ENCODE data around the gene BBS9. TPM values are rescaled to one million over a fixed set of nuclear protein-coding genes. Genes with fewer than 3 reads are reported as not detected.
"Not testable (repeated sequence)": the region's sequence is repeated elsewhere in the genome, so short reads cannot be mapped to it uniquely, and the experiment has no call there.

BBS9 gene
- polyA plus RNA-seq, 3 donors from 2014 or later: 5.9 to 12.3 (median 10.8) TPM

DNA sequence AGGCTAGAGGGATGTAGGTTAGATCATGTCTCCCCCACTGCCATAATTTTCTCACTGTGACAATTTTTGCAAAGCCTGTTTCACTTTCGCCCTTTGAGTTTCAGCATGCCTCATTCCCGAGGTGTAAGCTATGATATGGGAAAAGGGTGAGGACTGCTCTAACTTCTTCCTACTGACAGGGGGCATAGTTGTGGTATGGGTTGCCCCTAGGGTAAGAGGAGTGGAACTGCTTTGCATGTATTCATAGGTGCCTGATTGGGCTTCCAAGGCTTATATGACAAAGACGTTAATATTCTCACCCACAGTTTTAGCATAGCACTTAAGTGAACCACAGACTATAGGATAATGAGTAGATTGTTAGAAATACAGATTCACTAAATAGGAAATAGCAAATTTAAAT, 148.7 kb downstream of the BBS9 start:
- no peaks in the 10 kb centered on the region for H3K27me3 Mint-ChIP-seq (ENCODE audit: low read depth in 3 of 3)
- no peak for DNase-seq
- H3K36me3 Mint-ChIP-seq: peaks cover 17 to 30% (median 29%) of the 10 kb centered on the region in 3 donors
- H3K27ac Mint-ChIP-seq: no peak overlapping the region
- H3K4me3 Mint-ChIP-seq: no peak overlapping the region
- H3K4me1 Mint-ChIP-seq: peaks cover 4 to 12% of the 10 kb centered on the region in 2 donors
- peaks cover 0 to 11% (median 6%) of the 10 kb centered on the region in 6 donors for H3K9me3 Mint-ChIP-seq

- peaks cover 20 to 29% (median 28%) of the 10 kb centered on the region in 3 donors for H3K36me3 Mint-ChIP-seq
- H3K27ac Mint-ChIP-seq: no peak overlapping the region
- H3K27me3 Mint-ChIP-seq (ENCODE audit: low read depth in 3 of 3): peaks cover 0 to 3% (median 0%) of the 10 kb centered on the region in 3 donors
- no peak for DNase-seq
- no peaks in the 10 kb centered on the region for H3K4me1 Mint-ChIP-seq
- H3K4me3 Mint-ChIP-seq: no peak overlapping the region
- H3K9me3 Mint-ChIP-seq: peaks cover 0 to 11% (median 6%) of the 10 kb centered on the region in 6 donors
Measured at GRCh38 chr7:33286501-33286900, 157.1 kb downstream of the BBS9 start.

DNA sequence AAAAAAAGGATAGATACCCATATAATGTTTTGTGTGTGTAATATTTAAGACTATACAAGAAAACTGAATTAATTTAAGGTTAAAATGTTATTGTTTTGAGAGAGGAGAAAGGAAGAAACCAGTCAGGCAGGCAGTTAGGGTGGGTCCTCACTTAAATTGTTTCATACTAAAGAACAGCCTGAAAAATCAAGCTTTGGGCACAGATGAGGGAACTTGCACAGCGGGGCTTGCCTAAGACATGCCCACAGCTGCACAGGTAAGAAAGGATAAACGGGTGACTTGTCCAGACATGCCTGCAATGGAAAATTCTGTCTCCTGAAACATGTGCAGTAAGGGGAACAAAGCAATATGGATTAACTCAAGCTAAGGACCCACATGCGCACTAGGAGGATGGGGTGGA, 158.4 kb downstream of the BBS9 start:
- H3K36me3 Mint-ChIP-seq: peaks cover 20 to 29% (median 28%) of the 10 kb centered on the region in 3 donors
- DNase-seq: no peak
- peaks cover 0 to 3% (median 0%) of the 10 kb centered on the region in 3 donors for H3K27me3 Mint-ChIP-seq (ENCODE audit: low read depth in 3 of 3)
- no peak overlapping the region for H3K27ac Mint-ChIP-seq
- no peaks in the 10 kb centered on the region for H3K4me1 Mint-ChIP-seq
- peaks cover 0 to 11% (median 6%) of the 10 kb centered on the region in 6 donors for H3K9me3 Mint-ChIP-seq
- no peak overlapping the region for H3K4me3 Mint-ChIP-seq

GRCh38 chr7:33298848-33299247, 169.5 kb downstream of the BBS9 start:
- Mint-ChIP-seq H3K27ac (no peak overlapping the region), H3K36me3 (peaks cover 27 to 32% (median 32%) of the 10 kb centered on the region in 3 donors), H3K27me3 (ENCODE audit: low read depth in 3 of 3) (peaks cover 0 to 2% (median 0%) of the 10 kb centered on the region in 3 donors), H3K4me1 (no peaks in the 10 kb centered on the region), H3K4me3 (no peak overlapping the region), H3K9me3 (peaks cover 22 to 37% (median 30%) of the 10 kb centered on the region in 6 donors)
- DNase-seq: no peak

- Mint-ChIP-seq H3K27me3 (ENCODE audit: low read depth in 3 of 3) (peaks cover 0 to 2% (median 0%) of the 10 kb centered on the region in 3 donors), H3K9me3 (peaks cover 22 to 37% (median 30%) of the 10 kb centered on the region in 6 donors), H3K4me1 (no peaks in the 10 kb centered on the region), H3K27ac (no peak overlapping the region), H3K4me3 (no peak overlapping the region), H3K36me3 (peaks cover 26 to 32% (median 28%) of the 10 kb centered on the region in 3 donors)
- DNase-seq: no peak
Measured at GRCh38 chr7:33299425-33299824, 170.1 kb downstream of the BBS9 start.

DNA sequence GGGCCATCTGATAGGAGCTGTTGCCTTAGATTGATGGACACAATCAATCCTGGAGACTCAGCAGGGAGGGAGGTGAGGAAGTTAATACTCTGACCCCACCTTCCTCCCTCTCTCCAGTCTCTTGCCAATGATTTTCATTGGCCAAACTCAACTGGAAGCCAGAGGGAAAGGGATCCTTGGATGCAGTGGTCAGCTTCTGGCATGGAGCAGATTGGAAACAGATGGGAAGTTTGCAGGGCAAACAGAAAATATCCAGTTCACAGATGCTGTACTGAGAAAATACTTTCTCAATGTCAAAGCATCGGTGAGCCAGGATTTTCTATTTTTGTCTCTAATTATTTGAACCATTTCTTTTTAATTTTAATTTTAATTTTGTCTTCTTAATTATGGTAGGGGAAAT, 170.8 kb downstream of the BBS9 start:
- H3K27ac Mint-ChIP-seq: no peak overlapping the region
- H3K4me1 Mint-ChIP-seq: no peaks in the 10 kb centered on the region
- H3K4me3 Mint-ChIP-seq: no peak overlapping the region
- peaks cover 30 to 34% (median 33%) of the 10 kb centered on the region in 3 donors for H3K36me3 Mint-ChIP-seq
- peaks cover 0 to 2% (median 0%) of the 10 kb centered on the region in 3 donors for H3K27me3 Mint-ChIP-seq (ENCODE audit: low read depth in 3 of 3)
- no peak for DNase-seq
- H3K9me3 Mint-ChIP-seq: peaks cover 22 to 37% (median 30%) of the 10 kb centered on the region in 6 donors

GRCh38 chr7:33300742-33301141, 171.4 kb downstream of the BBS9 start:
- Mint-ChIP-seq H3K27ac (no peak overlapping the region), H3K36me3 (peaks cover 34 to 40% (median 35%) of the 10 kb centered on the region in 3 donors), H3K4me1 (no peaks in the 10 kb centered on the region)

DNA sequence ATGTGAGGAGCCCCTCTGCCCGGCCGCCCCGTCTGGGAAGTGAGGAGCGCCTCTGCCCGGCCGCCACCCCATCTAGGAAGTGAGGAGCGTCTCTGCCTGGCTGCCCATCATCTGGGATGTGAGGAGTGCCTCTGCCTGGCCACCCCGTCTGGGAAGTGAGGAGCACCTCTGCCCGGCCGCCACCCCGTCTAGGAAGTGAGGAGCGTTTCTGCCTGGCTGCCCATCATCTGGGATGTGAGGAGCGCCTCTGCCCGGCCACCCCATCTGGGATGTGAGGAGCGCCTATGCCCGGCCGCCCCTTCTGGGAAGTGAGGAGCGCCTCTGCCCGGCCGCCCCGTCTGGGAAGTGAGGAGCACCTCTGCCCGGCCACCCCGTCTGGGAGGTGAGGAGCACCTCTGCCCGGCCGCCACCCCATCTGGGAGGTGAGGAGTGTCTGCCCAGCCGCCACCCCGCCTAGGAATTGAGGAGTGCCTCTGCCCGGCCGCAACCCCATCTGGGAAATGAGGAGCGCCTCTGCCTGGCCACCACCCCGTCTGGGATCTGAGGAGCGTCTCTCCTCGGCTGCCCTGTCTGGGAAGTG, 174.7 kb downstream of the BBS9 start:
- not testable (repeated sequence) for H3K4me1 Mint-ChIP-seq; DNase-seq; H3K27me3 Mint-ChIP-seq (ENCODE audit: low read depth in 3 of 3); H3K4me3 Mint-ChIP-seq; H3K27ac Mint-ChIP-seq
- Mint-ChIP-seq H3K36me3 (peaks cover 38 to 43% (median 41%) of the 10 kb centered on the region in 3 donors), H3K9me3 (peaks cover 22 to 45% (median 32%) of the 10 kb centered on the region in 6 donors)

More at GRCh38 chr7:33300742-33301141, 171.4 kb downstream of the BBS9 start:
- peaks cover 0 to 2% (median 0%) of the 10 kb centered on the region in 3 donors for H3K27me3 Mint-ChIP-seq (ENCODE audit: low read depth in 3 of 3)
- peaks cover 22 to 42% (median 31%) of the 10 kb centered on the region in 6 donors for H3K9me3 Mint-ChIP-seq
- H3K4me3 Mint-ChIP-seq: no peak overlapping the region
- DNase-seq: no peak

GRCh38 chr7:33307205-33307604, 177.8 kb downstream of the BBS9 start:
- Mint-ChIP-seq H3K36me3 (peaks cover 16 to 26% (median 20%) of the 10 kb centered on the region in 3 donors), H3K4me3 (no peak overlapping the region), H3K27ac (no peak overlapping the region)

DNA sequence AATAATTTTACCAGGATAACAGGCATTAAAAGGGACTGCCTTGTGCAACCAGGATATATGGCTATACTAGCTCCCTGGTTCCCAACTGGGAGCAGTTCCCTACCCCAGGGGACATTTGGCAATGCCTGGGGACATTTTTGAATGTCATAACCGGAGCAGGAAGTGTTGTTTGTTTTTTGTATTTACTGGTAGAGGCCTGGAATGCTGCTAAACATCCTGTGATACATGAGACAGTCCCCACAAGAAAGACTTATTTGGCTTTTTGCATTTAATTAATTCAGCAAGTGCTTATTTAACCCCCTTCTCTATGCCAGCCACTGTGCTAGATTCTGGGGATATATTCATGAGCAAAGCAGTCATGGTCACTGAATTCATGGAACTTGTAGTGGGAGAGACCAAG, 181.2 kb downstream of the BBS9 start:
- Mint-ChIP-seq H3K36me3 (peaks cover 4 to 24% (median 23%) of the 10 kb centered on the region in 3 donors), H3K27me3 (ENCODE audit: low read depth in 3 of 3) (peaks cover 0 to 4% (median 2%) of the 10 kb centered on the region in 3 donors), H3K4me1 (no peaks in the 10 kb centered on the region), H3K9me3 (peaks cover 0 to 5% (median 0%) of the 10 kb centered on the region in 6 donors), H3K27ac (no peak overlapping the region), H3K4me3 (no peak overlapping the region)
- no peak for DNase-seq

More at GRCh38 chr7:33307205-33307604, 177.8 kb downstream of the BBS9 start:
- H3K4me1 Mint-ChIP-seq: no peaks in the 10 kb centered on the region
- DNase-seq: no peak
- peaks cover under 1 to 2% (median 1%) of the 10 kb centered on the region in 3 donors for H3K27me3 Mint-ChIP-seq (ENCODE audit: low read depth in 3 of 3)
- H3K9me3 Mint-ChIP-seq: peaks cover 6 to 18% (median 11%) of the 10 kb centered on the region in 6 donors

DNA sequence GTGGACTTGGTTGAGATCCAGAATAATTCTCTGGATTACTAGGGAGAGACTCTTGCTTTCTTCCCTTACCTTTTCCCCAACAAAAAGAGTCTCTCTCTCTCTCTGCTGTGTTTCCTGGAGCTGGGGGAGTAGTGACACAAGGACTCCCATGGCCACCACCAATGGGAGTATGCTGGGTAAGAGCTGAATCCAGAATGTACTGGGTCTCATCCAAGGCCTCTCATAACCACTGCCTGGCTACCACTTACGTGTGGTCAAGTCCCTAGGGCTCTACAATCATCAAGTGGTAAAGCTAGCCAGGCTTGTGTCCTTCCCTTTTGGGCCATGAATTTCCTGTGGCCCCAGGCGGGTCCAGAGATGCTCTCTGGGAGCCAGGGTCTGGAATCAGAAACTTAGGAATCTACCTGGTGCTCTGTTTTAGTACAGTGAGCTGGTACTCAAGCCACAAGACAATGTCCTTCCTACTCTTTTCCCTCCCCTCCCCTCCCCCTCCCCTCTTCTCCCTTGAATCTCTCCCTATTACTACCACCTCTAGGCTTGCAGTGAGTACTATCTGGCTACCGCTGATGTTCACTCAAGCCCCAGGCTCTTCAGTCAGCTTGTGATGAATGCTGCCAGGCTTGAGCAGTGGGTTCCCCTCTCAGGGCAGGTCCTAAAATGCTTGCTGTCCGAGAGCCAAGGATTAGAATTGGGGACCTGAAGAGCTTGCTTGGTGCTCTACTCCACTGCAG, 196.6 kb downstream of the BBS9 start:
- no peaks in the 10 kb centered on the region for H3K4me1 Mint-ChIP-seq
- no peak for DNase-seq
- peaks cover 28 to 46% (median 33%) of the 10 kb centered on the region in 3 donors for H3K36me3 Mint-ChIP-seq
- H3K4me3 Mint-ChIP-seq: no peak overlapping the region
- peaks cover 0 to 4% (median 3%) of the 10 kb centered on the region in 3 donors for H3K27me3 Mint-ChIP-seq (ENCODE audit: low read depth in 3 of 3)
- no peak overlapping the region for H3K27ac Mint-ChIP-seq
- H3K9me3 Mint-ChIP-seq: peaks cover 2 to 38% (median 16%) of the 10 kb centered on the region in 6 donors

DNA sequence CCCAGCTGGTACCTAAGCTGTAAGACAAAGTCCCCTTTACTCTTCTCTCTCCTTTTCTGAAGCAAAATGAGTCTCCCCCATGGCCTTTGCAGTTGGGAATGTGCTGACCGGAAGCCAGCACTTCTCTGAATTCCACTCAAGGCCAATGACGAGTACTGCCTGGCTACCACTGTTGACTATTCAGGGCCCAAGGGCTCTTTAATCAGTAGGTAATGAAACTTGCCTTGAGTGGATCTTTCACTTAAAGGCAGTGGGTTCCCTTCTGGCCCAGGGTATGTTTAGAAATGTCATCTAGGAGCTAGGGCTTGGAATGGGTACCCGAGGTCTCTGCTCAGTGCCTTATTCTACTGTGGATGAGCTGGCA, 197.1 kb downstream of the BBS9 start:
- H3K9me3 Mint-ChIP-seq: peaks cover 2 to 32% (median 16%) of the 10 kb centered on the region in 6 donors

GRCh38 chr7:33327427-33327826, 198.1 kb downstream of the BBS9 start:
- DNase-seq: no peak
- Mint-ChIP-seq H3K27me3 (ENCODE audit: low read depth in 3 of 3) (peaks cover 0 to 4% (median 3%) of the 10 kb centered on the region in 3 donors), H3K27ac (no peak overlapping the region), H3K9me3 (peaks cover 2 to 26% (median 13%) of the 10 kb centered on the region in 6 donors), H3K4me3 (no peak overlapping the region), H3K36me3 (peaks cover 26 to 41% (median 30%) of the 10 kb centered on the region in 3 donors), H3K4me1 (no peaks in the 10 kb centered on the region)

More for the DNA sequence above, 197.1 kb downstream of the BBS9 start:
- peaks cover 28 to 44% (median 33%) of the 10 kb centered on the region in 3 donors for H3K36me3 Mint-ChIP-seq
- DNase-seq: no peak
- no peak overlapping the region for H3K27ac Mint-ChIP-seq
- H3K4me1 Mint-ChIP-seq: no peaks in the 10 kb centered on the region
- H3K4me3 Mint-ChIP-seq: no peak overlapping the region
- peaks cover 0 to 4% (median 3%) of the 10 kb centered on the region in 3 donors for H3K27me3 Mint-ChIP-seq (ENCODE audit: low read depth in 3 of 3)

- DNase-seq: no peak
- H3K27me3 Mint-ChIP-seq (ENCODE audit: low read depth in 3 of 3): no peaks in the 10 kb centered on the region
Measured at GRCh38 chr7:33334349-33334748, 205.0 kb downstream of the BBS9 start.

More at GRCh38 chr7:33334349-33334748, 205.0 kb downstream of the BBS9 start:
- no peak overlapping the region for H3K4me3 Mint-ChIP-seq
- no peaks in the 10 kb centered on the region for H3K4me1 Mint-ChIP-seq
- H3K9me3 Mint-ChIP-seq: no peaks in the 10 kb centered on the region
- H3K36me3 Mint-ChIP-seq: peaks cover 0 to 4% (median 4%) of the 10 kb centered on the region in 3 donors
- no peak overlapping the region for H3K27ac Mint-ChIP-seq
